ENCODE results near the gene POP5. TPM values are rescaled to one million over a fixed set of nuclear protein-coding genes. Genes with fewer than 3 reads are reported as not detected.

The POP5 gene
- polyA plus RNA-seq, 3 donors = 57.2 to 78.7 (median 61.2) TPM

DNA sequence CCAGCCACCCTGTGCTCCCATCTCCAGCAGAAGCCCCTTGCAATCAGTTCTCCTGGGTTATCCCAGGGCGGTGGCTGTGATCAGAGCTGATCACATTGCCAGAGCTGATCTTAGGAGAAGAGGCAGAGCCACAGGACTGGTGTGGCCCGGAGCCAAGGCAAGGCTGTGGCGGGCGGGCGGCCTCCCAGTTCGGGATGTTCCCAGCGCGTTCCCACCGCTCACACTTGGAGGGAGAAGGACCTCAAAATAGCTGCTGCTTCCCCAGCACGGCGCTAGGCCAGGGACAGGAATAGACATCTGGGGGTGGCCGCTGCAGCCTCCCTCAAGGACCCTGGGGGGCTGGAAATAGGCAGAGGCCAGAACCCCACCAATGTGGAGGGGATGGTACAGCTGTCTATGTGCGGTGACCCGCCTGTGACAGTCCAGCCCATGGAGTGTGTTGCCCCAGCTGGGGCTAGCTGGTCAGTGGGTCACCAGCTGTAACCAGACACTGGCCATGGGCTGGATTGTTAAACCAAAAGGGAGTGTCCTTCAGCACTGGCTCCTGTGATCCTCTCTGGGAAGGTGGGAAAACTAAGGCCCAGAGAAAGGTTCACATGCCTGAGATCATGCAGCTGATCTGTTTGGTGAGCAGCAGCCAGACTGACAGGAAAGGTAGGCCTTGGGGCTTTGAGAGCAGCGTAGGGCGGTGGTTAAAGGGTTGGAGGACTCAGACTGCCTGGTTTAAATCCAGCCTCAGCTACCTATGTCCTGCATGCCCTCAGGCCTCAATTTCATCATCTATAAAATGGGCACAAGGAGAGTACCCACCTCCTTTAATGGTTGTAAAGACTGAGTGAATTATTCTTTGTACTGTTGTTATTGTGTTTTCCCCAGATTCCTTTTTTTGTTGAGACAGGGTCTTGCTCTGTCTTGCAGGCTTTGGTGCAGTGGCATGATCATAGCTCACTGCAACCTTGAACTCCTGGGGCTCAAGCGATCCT is 8.0 kb upstream of the POP5 start:
- no peak overlapping the region for H3K9ac ChIP-seq (ENCODE audit: insufficient read depth, low read length, poor library complexity, severe bottlenecking)
- H3K9me3 ChIP-seq (replicated peaks in 1 of 2; ENCODE audit: control insufficient read depth in 1 of 2, insufficient read depth in 1 of 2, low read length in 2 of 2) = no peaks in the 10 kb centered on the region
- WGBS (ENCODE audit: insufficient coverage) = 91% methylated on average over 7 of the region's 17 CpGs
- H3K27ac Mint-ChIP-seq = no peak overlapping the region
- H4K20me1 ChIP-seq (ENCODE audit: insufficient read depth, low read length) = no peaks in the 10 kb centered on the region
- H3K4me3 Mint-ChIP-seq = no peak overlapping the region
- no peak overlapping the region for H3K4me3 ChIP-seq (replicated peaks in 1 of 3; ENCODE audit: low read depth in 2 of 3, low read length in 3 of 3)
- peaks cover 14% of the 10 kb centered on the region for H3K4me1 Mint-ChIP-seq
- H3K79me2 ChIP-seq (ENCODE audit: insufficient read depth, low read length) = no peaks in the 10 kb centered on the region
- H3K27ac ChIP-seq (ENCODE audit: low read depth in 1 of 2, low read length in 2 of 2) = no peak overlapping the region
- no peak overlapping the region for H3K4me2 ChIP-seq (replicated peaks; ENCODE audit: extremely low read depth, low read length, poor library complexity, severe bottlenecking)
- H3K9me3 Mint-ChIP-seq = peaks cover 0 to 6% (median 0%) of the 10 kb centered on the region in 7 donors
- DNase-seq = no peak
- H3K36me3 Mint-ChIP-seq = peaks cover 0 to 2% of the 10 kb centered on the region in 2 donors
- peaks cover 3 to 15% of the 10 kb centered on the region in 2 donors for H3K27me3 ChIP-seq (ENCODE audit: control insufficient read depth in 2 of 2, insufficient read depth in 2 of 2, low read length in 2 of 2)
- H3K4me1 ChIP-seq (ENCODE audit: control insufficient read depth in 1 of 2, insufficient read depth in 2 of 2, low read length in 2 of 2) = peaks cover 5 to 17% of the 10 kb centered on the region in 2 donors
- H3K27me3 Mint-ChIP-seq (ENCODE audit: low read depth in 3 of 3) = peaks cover 20 to 27% (median 22%) of the 10 kb centered on the region in 3 donors
- no peak for TF ChIP-seq CTCF (IDR thresholded peaks at IDR 0.05)
- intact Hi-C loops (cut with micrococcal nuclease) = no loop called here
- H2AFZ ChIP-seq (ENCODE audit: insufficient read depth, low read depth, low read length, poor library complexity, severe bottlenecking) = no peak overlapping the region
- H3K36me3 ChIP-seq (replicated peaks in 1 of 2; ENCODE audit: control insufficient read depth in 1 of 2, insufficient read depth in 2 of 2, low read length in 2 of 2) = no peaks in the 10 kb centered on the region

DNA sequence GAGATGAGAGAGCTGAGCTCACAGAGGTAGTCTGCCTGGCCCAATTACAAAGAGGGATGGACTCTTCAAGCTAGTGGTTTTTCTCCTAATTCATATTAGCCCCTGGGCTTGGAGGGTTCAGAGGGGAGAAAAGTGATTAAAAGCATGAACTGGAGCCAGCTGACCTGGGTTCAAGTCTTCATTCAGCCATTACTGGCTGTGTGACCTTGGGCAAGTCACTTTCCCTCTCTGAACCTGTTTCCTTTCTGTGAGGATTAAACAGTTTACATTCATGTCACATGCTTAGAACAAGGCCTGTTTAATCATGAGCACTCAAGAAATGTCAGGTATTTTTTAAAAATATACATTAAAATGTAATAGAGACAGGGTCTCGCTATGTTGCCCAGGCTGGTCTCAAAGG is 7.2 kb upstream of the POP5 start:
- Histone ChIP-seq H3K79me2 (ENCODE audit: insufficient read depth, low read length) (no peaks in the 10 kb centered on the region), H3K9me3 (replicated peaks in 1 of 2; ENCODE audit: control insufficient read depth in 1 of 2, insufficient read depth in 1 of 2, low read length in 2 of 2) (no peaks in the 10 kb centered on the region), H3K36me3 (replicated peaks in 1 of 2; ENCODE audit: control insufficient read depth in 1 of 2, insufficient read depth in 2 of 2, low read length in 2 of 2) (no peaks in the 10 kb centered on the region), H4K20me1 (ENCODE audit: insufficient read depth, low read length) (no peaks in the 10 kb centered on the region), H3K27me3 (ENCODE audit: control insufficient read depth in 2 of 2, insufficient read depth in 2 of 2, low read length in 2 of 2) (peaks cover 3 to 23% of the 10 kb centered on the region in 2 donors), H3K27ac (ENCODE audit: low read depth in 1 of 2, low read length in 2 of 2) (no peak overlapping the region), H3K4me3 (replicated peaks in 1 of 3; ENCODE audit: low read depth in 2 of 3, low read length in 3 of 3) (no peak overlapping the region), H3K4me2 (replicated peaks; ENCODE audit: extremely low read depth, low read length, poor library complexity, severe bottlenecking) (no peak overlapping the region), H2AFZ (ENCODE audit: insufficient read depth, low read depth, low read length, poor library complexity, severe bottlenecking) (no peak overlapping the region), H3K9ac (ENCODE audit: insufficient read depth, low read length, poor library complexity, severe bottlenecking) (no peak overlapping the region), H3K4me1 (ENCODE audit: control insufficient read depth in 1 of 2, insufficient read depth in 2 of 2, low read length in 2 of 2) (peaks cover 11 to 26% of the 10 kb centered on the region in 2 donors)
- H3K36me3 Mint-ChIP-seq = peaks cover 0 to 2% of the 10 kb centered on the region in 2 donors
- peaks cover 0 to 11% (median 0%) of the 10 kb centered on the region in 7 donors for H3K9me3 Mint-ChIP-seq
- no peak for TF ChIP-seq CTCF (IDR thresholded peaks at IDR 0.05)
- no peak for DNase-seq
- 100% methylated on average over 1 of the region's 1 CpG for WGBS (ENCODE audit: insufficient coverage)
- H3K4me3 Mint-ChIP-seq = no peak overlapping the region
- H3K27me3 Mint-ChIP-seq (ENCODE audit: low read depth in 3 of 3) = peaks cover 29 to 36% (median 30%) of the 10 kb centered on the region in 3 donors
- peaks cover 21% of the 10 kb centered on the region for H3K4me1 Mint-ChIP-seq
- intact Hi-C loops (cut with micrococcal nuclease) = no loop called here
- no peak overlapping the region for H3K27ac Mint-ChIP-seq

Data from CD14-positive monocyte (primary cell).